ENCODE data around the gene SDK1. TPM values are rescaled to one million over a fixed set of nuclear protein-coding genes. Genes with fewer than 3 reads are reported as not detected.
"Not testable (repeated sequence)": the region's sequence is repeated elsewhere in the genome, so short reads cannot be mapped to it uniquely, and the experiment has no call there.

The SDK1 gene
- total RNA-seq, 1 experiment from 2014 or later: 1.8 TPM

GRCh38 chr7:3649678-3650440 is 348.8 kb downstream of the SDK1 start:
- peak; percentile 15 for DNase-seq (ENCODE audit: low spot score)

- DNase-seq (ENCODE audit: low spot score): no peak
Observed at GRCh38 chr7:3650844-3651243, 349.8 kb downstream of the SDK1 start.

- DNase-seq (ENCODE audit: low spot score): no peak
Observed at GRCh38 chr7:3655635-3656034, 354.6 kb downstream of the SDK1 start.

GRCh38 chr7:3657206-3657605 is 356.2 kb downstream of the SDK1 start:
- no peak for DNase-seq (ENCODE audit: low spot score)

GRCh38 chr7:3668743-3669142 is 367.7 kb downstream of the SDK1 start:
- DNase-seq (ENCODE audit: low spot score): no peak

GRCh38 chr7:3670898-3671297 is 369.8 kb downstream of the SDK1 start:
- no peak for DNase-seq (ENCODE audit: low spot score)

GRCh38 chr7:3673524-3673923 is 372.5 kb downstream of the SDK1 start:
- DNase-seq (ENCODE audit: low spot score): peak; percentile 36

GRCh38 chr7:3678314-3678810 is 377.3 kb downstream of the SDK1 start:
- DNase-seq (ENCODE audit: low spot score): no peak

GRCh38 chr7:3682028-3682710 is 381.1 kb downstream of the SDK1 start:
- DNase-seq (ENCODE audit: low spot score): no peak

GRCh38 chr7:3683546-3684539 is 382.8 kb downstream of the SDK1 start:
- DNase-seq (ENCODE audit: low spot score): no peak

GRCh38 chr7:3688071-3688470 is 387.0 kb downstream of the SDK1 start:
- DNase-seq (ENCODE audit: low spot score): no peak

- DNase-seq (ENCODE audit: low spot score): no peak
Observed at GRCh38 chr7:3688842-3689241, 387.8 kb downstream of the SDK1 start.

- DNase-seq (ENCODE audit: low spot score): no peak
Observed at GRCh38 chr7:3691478-3692158, 390.6 kb downstream of the SDK1 start.

- peak; percentile 25 for DNase-seq (ENCODE audit: low spot score)
Observed at GRCh38 chr7:3695602-3696001, 394.6 kb downstream of the SDK1 start.

- DNase-seq (ENCODE audit: low spot score): no peak
Observed at GRCh38 chr7:3696113-3696512, 395.1 kb downstream of the SDK1 start.

- DNase-seq (ENCODE audit: low spot score): no peak
Observed at GRCh38 chr7:3697472-3697871, 396.4 kb downstream of the SDK1 start.

- DNase-seq (ENCODE audit: low spot score): no peak
Observed at GRCh38 chr7:3705258-3705657, 404.2 kb downstream of the SDK1 start.

GRCh38 chr7:3706091-3706490 is 405.0 kb downstream of the SDK1 start:
- DNase-seq (ENCODE audit: low spot score): not testable (repeated sequence)

- DNase-seq (ENCODE audit: low spot score): no peak
Observed at GRCh38 chr7:3710122-3710521, 409.1 kb downstream of the SDK1 start.

- peak; percentile 13 for DNase-seq (ENCODE audit: low spot score)
Observed at GRCh38 chr7:3710531-3710930, 409.5 kb downstream of the SDK1 start.

- no peak for DNase-seq (ENCODE audit: low spot score)
Observed at GRCh38 chr7:3712841-3713240, 411.8 kb downstream of the SDK1 start.
